K562 (cell line): Measurements from ENCODE around the gene LY6G5B. TPM values are rescaled to one million over a fixed set of nuclear protein-coding genes. Genes with fewer than 3 reads are reported as not detected.

ENCODE experiments used
- ERF ChIP-seq: fragments of 450-650 bp; formaldehyde crosslinking; IDR thresholded peaks from 2 replicates; pipeline ENCODE4 v1.4.0; 2020; ENCODE audit warnings: mild to moderate bottlenecking, mixed read lengths
- FOXJ3 ChIP-seq: sonication (generic); formaldehyde crosslinking; IDR thresholded peaks from 2 replicates; pipeline ENCODE4 v1.4.0; 2020; ENCODE audit warnings: mild to moderate bottlenecking, missing genetic modification reagents
- GATAD2B ChIP-seq: fragments of 450-650 bp; IDR thresholded peaks from 2 replicates; pipeline ENCODE4 v1.6.1; 2017; ENCODE audit warnings: mild to moderate bottlenecking, borderline replicate concordance
- HDAC2 ChIP-seq: fragments of 450-650 bp; IDR thresholded peaks from 2 replicates; pipeline ENCODE4 v1.6.1; 2016; ENCODE audit warnings: mild to moderate bottlenecking
- HDAC6 ChIP-seq: IDR thresholded peaks from 2 replicates; pipeline ENCODE4 v1.6.1; 2012; ENCODE audit warnings: low read depth, mild to moderate bottlenecking, control low read depth, inconsistent platforms, low read length, moderate library complexity
- HINFP ChIP-seq: fragments of 450-650 bp; conservative IDR thresholded peaks from 2 replicates; pipeline ENCODE4 v1.6.1; 2016; ENCODE audit warnings: missing genetic modification characterization, low read depth, mild to moderate bottlenecking, control low read depth, missing compliant biosample characterization
- KLF6 ChIP-seq: fragments of 250-450 bp; sonication (Bioruptor Pico); IDR thresholded peaks from 2 replicates; pipeline ENCODE4 v1.4.0; 2020; ENCODE audit warnings: mild to moderate bottlenecking, moderate library complexity, borderline replicate concordance
- NR2C1 ChIP-seq, 2 experiments: fragments of 450-650 bp; IDR thresholded peaks; 2 replicates each; pipeline ENCODE4 v1.6.1; 2017; ENCODE audit warnings: mild to moderate bottlenecking in 2 of 2, antibody characterized with exemption in 1 of 2, inconsistent platforms in 1 of 2, missing compliant biosample characterization in 1 of 2, missing genetic modification characterization in 1 of 2
- PATZ1 ChIP-seq: fragments of 250-450 bp; sonication (Bioruptor Pico); IDR thresholded peaks from 2 replicates; pipeline ENCODE4 v1.5.0; 2020; ENCODE audit warnings: mild to moderate bottlenecking, borderline replicate concordance
- SLC30A9 ChIP-seq: fragments of 250-450 bp; sonication (Bioruptor Pico); IDR thresholded peaks from 2 replicates; pipeline ENCODE4 v1.8.0; 2022; ENCODE audit warnings: mild to moderate bottlenecking, moderate library complexity
- SMAD4 ChIP-seq: fragments of 250-450 bp; sonication (Bioruptor Pico); conservative IDR thresholded peaks from 2 replicates; pipeline ENCODE4 v1.8.0; 2021; ENCODE audit warnings: inconsistent platforms, mild to moderate bottlenecking, moderate library complexity
- SREBF1 ChIP-seq: fragments of 150-350 bp; IDR thresholded peaks from 2 replicates; pipeline ENCODE4 v1.6.1; 2014; ENCODE audit warnings: antibody characterized with exemption, low read depth, low read length, borderline replicate concordance
- STAG1 ChIP-seq: sonication (generic); formaldehyde crosslinking; IDR thresholded peaks from 2 replicates; pipeline ENCODE4 v1.5.0; 2020; ENCODE audit warnings: missing genetic modification reagents, borderline replicate concordance
- TCF15 ChIP-seq: fragments of 250-450 bp; sonication (Bioruptor Pico); IDR thresholded peaks from 2 replicates; pipeline ENCODE4 v1.8.0; 2022; ENCODE audit warnings: moderate library complexity, mild to moderate bottlenecking, inconsistent platforms
- USF1 ChIP-seq: sonication (generic); formaldehyde crosslinking; IDR thresholded peaks from 2 replicates; pipeline ENCODE4 v1.9.0; 2022; ENCODE audit warnings: mild to moderate bottlenecking, missing genetic modification reagents
- ZBTB5 ChIP-seq: fragments of 450-650 bp; IDR thresholded peaks from 2 replicates; pipeline ENCODE4 v1.6.1; 2017; ENCODE audit warnings: antibody characterized with exemption
- ZNF232 ChIP-seq: sonication (generic); formaldehyde crosslinking; IDR thresholded peaks from 2 replicates; pipeline ENCODE4 v1.8.0; 2022; ENCODE audit warnings: mild to moderate bottlenecking, missing genetic modification reagents
- ZNF668 ChIP-seq: fragments of 250-450 bp; sonication (Bioruptor Pico); IDR thresholded peaks from 2 replicates; pipeline ENCODE4 v1.8.0; 2022; ENCODE audit warnings: mild to moderate bottlenecking, inconsistent platforms
- ZNF717 ChIP-seq: fragments of 250-450 bp; sonication (Bioruptor Pico); IDR thresholded peaks from 2 replicates; pipeline ENCODE4 v1.5.0; 2021
- polyA plus RNA-seq, 8 experiments: library from polyadenylated mRNA; depleted of rRNA in 4 of 8; stranded (reverse) in 5 of 8; unstranded in 3 of 8; fragments of >200 nt; fragmentation: Nextera tagmentation in 2 of 8; fragmentation: Illumina TruSeq in 1 of 8; extraction: Ambion mirVana in 2 of 8; extraction: Trizol in 1 of 8; gene quantifications; 2 replicates each; pipeline versions ENCODE4 v1.2.1 to v1.2.3, GENCODE V29; 2011 to 2014; ENCODE audit warnings: inconsistent platforms in 1 of 8, missing spikeins in 1 of 8
- total RNA-seq, 7 experiments: library from RNA; depleted of rRNA in 6 of 7; stranded (reverse); fragments of >200 nt in 6 of 7; fragmentation: Illumina TruSeq in 2 of 7; extraction: Trizol in 2 of 7; gene quantifications; 2 replicates each; pipeline versions ENCODE4 v1.2.1 to v1.2.3, GENCODE V29; 2011 to 2021; ENCODE audit warnings: low replicate concordance in 1 of 7

LY6G5B gene
- total and polyA plus RNA-seq, 9 of the 15 experiments (the other 6 are each of a cell fraction or from before 2014, with no cell fraction given) = 6.0 to 27.0 (median 7.5) TPM

GRCh38 chr6:31665501-31666336 lies 4.1 kb upstream of the LY6G5B start, which contains the start of gene CSNK2B (continued):
- TF ChIP-seq TCF15 (CRISPR knock-in tag) (peak; percentile 84), STAG1 (CRISPR knock-in tag) (no peak), PATZ1 (CRISPR knock-in tag) (0 out of 2 replicates have a peak, but pooled peaks have one; percentile 28), HDAC6 (no peak), FOXJ3 (CRISPR knock-in tag) (no peak), NR2C1 (IDR thresholded peaks at IDR 0.05) (no peak), NR2C1 (tag; IDR thresholded peaks at IDR 0.05) (peak; percentile 100), KLF6 (peak; percentile 18; the same call in 1 of the 2 replicates), GATAD2B (no peak), USF1 (CRISPR knock-in tag) (peak; percentile 87), SMAD4 (CRISPR knock-in tag) (peak; percentile 57), SREBF1 (peak; percentile 78; the same call in 1 of the 2 replicates), ERF (CRISPR knock-in tag) (peak; percentile 88; the same call in 1 of the 2 replicates), ZBTB5 (no peak), ZNF717 (no peak), ZNF232 (CRISPR knock-in tag) (peak; percentile 85; the same call in 1 of the 2 replicates), SLC30A9 (CRISPR knock-in tag) (no peak; the same call in 1 of the 2 replicates), HINFP (tag) (peak; percentile 83), HDAC2 (peak; percentile 89), ZNF668 (no peak)
